H4 (cell line): ENCODE data around the gene TCHHL1. TPM values are rescaled to one million over a fixed set of nuclear protein-coding genes. Genes with fewer than 3 reads are reported as not detected.

Source experiments
- DNase-seq: peaks from one replicate; pipeline ENCODE4 v3.0.0-alpha.2; 2015; ENCODE audit warnings: low spot score
- total RNA-seq: library from RNA; depleted of rRNA; stranded (reverse); fragments of >200 nt; shearing (Covaris generic); gene quantifications from 2 replicates; pipeline ENCODE4 v1.2.3, GENCODE V29; 2014; rRNA removed

The TCHHL1 gene
- total RNA-seq, 1 experiment from 2014 or later = not detected

DNA sequence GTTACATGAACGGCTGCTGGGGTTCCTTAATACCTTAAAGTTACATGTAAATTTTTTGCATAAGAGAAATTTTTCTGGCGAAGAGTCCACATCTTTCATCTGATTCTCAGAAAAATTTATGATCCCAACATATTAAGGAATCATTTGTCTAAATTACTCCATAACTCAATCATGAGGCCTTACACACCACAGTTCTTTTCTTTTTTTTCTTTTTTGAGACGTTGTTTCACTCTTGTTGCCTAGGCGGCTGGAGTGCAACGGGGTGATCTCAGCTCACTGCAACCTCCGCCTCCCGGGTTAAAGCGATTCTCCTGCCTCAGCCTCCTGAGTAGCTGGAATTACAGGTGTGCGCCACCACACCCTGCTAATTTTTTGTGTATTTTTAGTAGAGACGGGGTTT lies 50.0 kb downstream of the TCHHL1 start:
- DNase-seq = no peak

DNA sequence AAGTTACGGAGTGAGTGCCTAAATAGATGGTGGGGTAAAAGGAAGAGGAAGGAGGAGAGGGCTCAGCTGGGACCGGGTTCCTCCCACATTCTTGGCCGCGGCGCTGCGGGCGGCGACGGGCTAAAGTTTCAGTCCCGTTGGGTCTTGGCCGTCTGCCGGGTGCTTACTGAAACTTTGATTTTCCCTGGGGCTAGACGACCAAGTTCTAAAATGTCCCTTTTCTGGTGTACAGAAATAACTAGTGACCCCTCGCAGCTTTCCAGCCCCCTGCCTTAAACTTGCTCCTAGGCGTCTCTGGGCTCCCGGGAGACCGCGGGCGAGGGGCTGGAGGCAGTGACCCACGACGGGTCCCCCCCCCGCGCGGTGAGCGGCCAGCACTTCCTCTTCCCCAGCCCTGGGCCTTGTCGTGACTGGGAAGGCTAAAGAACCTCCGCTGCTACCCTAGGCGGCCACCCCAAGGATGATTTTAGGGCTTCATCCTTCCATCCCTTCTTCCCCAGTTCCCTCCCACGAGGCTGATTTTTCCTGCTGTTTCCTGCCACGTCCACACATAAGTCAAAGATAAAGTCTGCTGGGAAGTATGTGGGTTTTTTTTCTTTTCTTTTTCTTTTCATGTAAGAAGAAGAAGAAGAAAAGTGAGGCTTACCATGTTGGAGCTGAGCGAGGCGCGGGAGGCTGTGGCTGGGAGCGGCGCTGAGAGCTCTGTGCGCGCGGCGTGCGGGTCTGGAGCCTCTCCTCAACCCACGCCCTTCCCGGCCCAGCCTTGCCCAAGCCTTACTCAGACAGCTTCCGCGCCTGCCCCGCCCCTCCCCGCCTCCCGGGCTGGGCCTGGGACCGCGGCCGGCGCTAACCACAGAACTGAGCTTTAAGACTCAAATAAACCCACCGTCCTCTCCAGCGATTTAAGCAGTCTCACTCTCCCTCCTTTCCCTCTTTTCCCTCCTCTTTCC lies 52.3 kb downstream of the TCHHL1 start, which contains the start of gene S100A11:
S100A11 (minus strand) TSS at position 738 of the 950 bp plus-strand sequence; CDS start at position 649, 89 bp downstream.
- DNase-seq = peak; percentile 84

DNA sequence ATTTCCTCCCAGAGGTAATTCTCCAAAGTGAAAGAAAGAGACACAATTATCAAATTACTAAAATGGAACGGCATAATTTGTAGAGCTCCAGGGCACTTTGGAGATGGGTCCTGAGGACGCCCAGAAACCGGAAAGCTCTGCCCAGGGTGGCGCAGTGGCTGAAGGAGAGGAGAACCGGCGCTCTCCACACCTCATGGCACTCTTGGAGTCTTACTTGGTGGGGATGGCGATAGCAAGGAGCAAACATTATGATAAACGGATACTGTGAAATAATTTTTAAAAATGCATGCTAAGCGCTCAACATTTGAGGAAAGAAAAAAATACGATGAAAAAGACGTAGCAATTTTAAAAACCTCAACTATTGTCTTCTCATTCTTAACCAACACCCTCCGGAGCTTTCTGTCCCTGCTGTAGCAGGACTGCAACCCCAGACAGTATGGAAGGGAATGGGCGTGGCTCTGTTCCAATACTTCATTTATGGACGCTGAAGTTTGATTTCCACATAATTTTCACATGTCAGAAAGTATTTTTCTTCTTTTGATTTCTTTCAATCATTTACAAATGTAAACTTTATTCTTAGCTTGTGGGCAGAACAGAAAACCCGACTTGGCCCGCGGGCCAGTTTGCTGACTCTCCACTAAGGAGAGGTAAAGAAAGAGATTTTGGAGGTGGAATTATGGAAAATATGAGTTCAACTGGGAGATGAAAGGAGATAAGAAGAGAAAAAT lies 53.2 kb downstream of the TCHHL1 start:
- DNase-seq = peak; percentile 28

DNA sequence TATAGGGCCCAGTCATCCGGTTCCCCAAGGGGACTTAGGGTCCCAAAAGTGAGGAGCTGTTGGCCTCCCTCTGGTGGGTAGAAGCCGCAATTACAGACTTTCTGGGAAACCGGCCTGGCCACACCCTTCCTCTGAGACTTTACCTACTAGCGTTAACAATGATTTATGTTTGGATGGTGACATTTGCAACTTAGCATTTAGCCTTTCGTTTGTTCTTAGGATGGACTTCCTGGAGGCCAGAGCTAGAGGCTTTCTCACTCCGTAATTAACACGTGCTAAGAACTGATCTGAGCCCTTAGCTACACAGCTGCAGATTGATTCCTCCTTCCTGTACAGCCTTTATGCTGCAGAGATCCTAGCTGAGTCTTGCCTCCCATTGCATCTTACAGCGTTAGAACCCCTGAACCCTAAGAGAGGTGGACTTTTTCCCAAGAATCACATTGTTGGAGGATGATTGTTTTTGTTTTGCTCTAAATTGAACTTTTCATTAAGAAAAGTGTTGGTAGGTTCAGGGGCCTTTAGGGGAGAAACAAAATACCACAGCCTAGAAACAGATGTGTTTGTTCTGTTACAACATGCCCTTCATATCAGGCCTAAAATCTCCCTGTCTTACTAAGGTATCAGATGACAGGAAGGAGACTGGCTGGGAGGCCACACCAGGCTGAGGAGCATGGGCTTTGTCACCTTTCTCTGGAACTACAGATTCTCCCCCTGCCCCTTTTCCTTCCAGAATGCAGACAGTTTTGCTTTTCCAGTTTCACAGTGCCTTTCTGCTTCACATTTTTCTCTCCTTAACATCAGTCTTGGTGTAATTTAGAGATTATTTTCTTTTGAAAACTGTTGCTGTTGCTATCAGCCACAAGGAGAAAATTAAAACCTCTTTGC lies 54.0 kb downstream of the TCHHL1 start:
- peak; percentile 83 for DNase-seq

DNA sequence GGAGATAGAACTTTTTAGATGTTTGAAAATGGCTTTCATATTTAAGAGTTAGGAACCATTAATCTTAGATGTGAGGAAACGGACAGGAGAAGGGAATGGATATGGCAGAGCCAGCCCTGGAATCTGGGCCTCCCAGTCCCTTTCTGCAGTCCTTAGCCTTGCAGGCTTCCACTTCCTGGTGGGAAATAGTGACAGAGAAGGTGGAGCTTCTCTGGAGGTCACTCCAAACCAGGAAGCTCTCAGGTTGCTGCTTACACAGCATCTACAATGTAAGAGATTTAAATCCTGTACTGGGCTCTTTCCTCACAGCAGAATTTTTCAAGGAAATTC lies 54.6 kb downstream of the TCHHL1 start:
- no peak for DNase-seq

Other genes with a start within 250 kb of the TCHHL1 start
- gene C2CD4D, start 249.2 kb downstream of the TCHHL1 start, total RNA-seq = not detected in 2 replicates
- gene THEM5, start 235.4 kb downstream of the TCHHL1 start, total RNA-seq = not detected in 2 replicates
- gene THEM4, start 179.6 kb downstream of the TCHHL1 start, total RNA-seq = 9.3 and 11.3 TPM in 2 replicates
- 58.6 and 87.8 TPM in 2 replicates for gene S100A10, start 95.2 kb downstream of the TCHHL1 start, total RNA-seq
- gene S100A11, start 52.1 kb downstream of the TCHHL1 start, total RNA-seq = 377 and 488 TPM in 2 replicates
- not detected in 2 replicates for gene TCHH, start 26.4 kb upstream of the TCHHL1 start, total RNA-seq
- gene RPTN, start 70.2 kb upstream of the TCHHL1 start, total RNA-seq = not detected in 2 replicates
- not detected in 2 replicates for gene HRNR, start 135.1 kb upstream of the TCHHL1 start, total RNA-seq
- 0.10 and 0.35 TPM in 2 replicates for gene FLG, start 236.2 kb upstream of the TCHHL1 start, total RNA-seq